K562 (cell line): Measurements from ENCODE around the gene VSIG1. TPM values are rescaled to one million over a fixed set of nuclear protein-coding genes. Genes with fewer than 3 reads are reported as not detected.

Source experiments
- CBFA2T3 ChIP-seq: fragments of 450-650 bp; IDR thresholded peaks from 2 replicates; pipeline ENCODE4 v1.6.1; 2017
- CEBPG ChIP-seq, 3 experiments: fragments of 200-800 bp in 1 of 3; sonication (Bioruptor generic) in 1 of 3; sonication (generic) in 1 of 3; formaldehyde crosslinking in 1 of 3; IDR thresholded peaks in 2 of 3; conservative IDR thresholded peaks in 1 of 3; 2 replicates each; pipeline versions ENCODE4 v1.6.1 to v1.8.0; 2016 to 2022; ENCODE audit warnings: missing compliant biosample characterization in 2 of 3, missing genetic modification characterization in 2 of 3, mild to moderate bottlenecking in 1 of 3, missing genetic modification reagents in 1 of 3
- CGGBP1 ChIP-seq: fragments of 250-450 bp; sonication (Bioruptor Pico); IDR thresholded peaks from 2 replicates; pipeline ENCODE4 v1.9.0; 2021; ENCODE audit warnings: mild to moderate bottlenecking
- DLX4 ChIP-seq: fragments of 250-450 bp; sonication (Bioruptor Pico); IDR thresholded peaks from 2 replicates; pipeline ENCODE4 v1.6.1; 2021; ENCODE audit warnings: mild to moderate bottlenecking
- DNMT1 ChIP-seq: fragments of 450-650 bp; IDR thresholded peaks from 2 replicates; pipeline ENCODE4 v1.6.1; 2016; ENCODE audit warnings: antibody characterized with exemption, mild to moderate bottlenecking
- E2F6 ChIP-seq, 2 experiments: IDR thresholded peaks; 2 replicates each; pipeline ENCODE4 v1.6.1; 2011; ENCODE audit warnings: borderline replicate concordance in 1 of 2, control low read depth in 1 of 2, low read depth in 1 of 2, low read length in 1 of 2, mild to moderate bottlenecking in 1 of 2, mixed read lengths in 1 of 2, moderate library complexity in 1 of 2; ENCODE audit not compliant: insufficient read depth in 1 of 2, insufficient read length in 1 of 2, poor library complexity in 1 of 2, severe bottlenecking in 1 of 2; ENCODE audit errors: extremely low read depth in 1 of 2
- FOXP1 ChIP-seq: sonication (generic); formaldehyde crosslinking; IDR thresholded peaks from 2 replicates; pipeline ENCODE4 v1.8.0; 2022; ENCODE audit warnings: mild to moderate bottlenecking, missing genetic modification reagents
- GABPB1 ChIP-seq: sonication (generic); formaldehyde crosslinking; IDR thresholded peaks from 2 replicates; pipeline ENCODE4 v1.8.0; 2022; ENCODE audit warnings: mild to moderate bottlenecking, missing genetic modification reagents
- GMEB1 ChIP-seq: fragments of 250-450 bp; sonication (Bioruptor Pico); IDR thresholded peaks from 2 replicates; pipeline ENCODE4 v1.4.0; 2020; ENCODE audit warnings: mild to moderate bottlenecking
- HSF4 ChIP-seq: fragments of 250-450 bp; sonication (Bioruptor Pico); IDR thresholded peaks from 2 replicates; pipeline ENCODE4 v2.1.2; 2022; ENCODE audit warnings: mild to moderate bottlenecking, moderate library complexity, borderline replicate concordance
- MTA3 ChIP-seq: fragments of 450-650 bp; formaldehyde crosslinking; IDR thresholded peaks from 2 replicates; pipeline ENCODE4 v1.6.1; 2017; ENCODE audit warnings: mild to moderate bottlenecking, borderline replicate concordance
- SMAD4 ChIP-seq: fragments of 250-450 bp; sonication (Bioruptor Pico); conservative IDR thresholded peaks from 2 replicates; pipeline ENCODE4 v1.8.0; 2021; ENCODE audit warnings: inconsistent platforms, mild to moderate bottlenecking, moderate library complexity
- STAT5A ChIP-seq: IDR thresholded peaks from 2 replicates; pipeline ENCODE4 v1.6.1; 2012; ENCODE audit warnings: low read length, inconsistent platforms, borderline replicate concordance
- TAL1 ChIP-seq: fragments of 450-650 bp; IDR thresholded peaks from 2 replicates; pipeline ENCODE4 v1.6.1; 2016; ENCODE audit warnings: mild to moderate bottlenecking
- TARDBP ChIP-seq: fragments of 450-650 bp; IDR thresholded peaks from 2 replicates; pipeline ENCODE4 v1.6.1; 2016
- TEAD1 ChIP-seq, 2 experiments: fragments of 450-650 bp in 1 of 2; sonication (generic) in 1 of 2; formaldehyde crosslinking; IDR thresholded peaks; 2 replicates each; pipeline versions ENCODE4 v1.4.0 to v1.8.0; 2020 to 2022; ENCODE audit warnings: mild to moderate bottlenecking in 2 of 2, missing genetic modification reagents in 1 of 2
- TGIF2 ChIP-seq: sonication (generic); formaldehyde crosslinking; IDR thresholded peaks from 2 replicates; pipeline ENCODE4 v1.8.1; 2022; ENCODE audit warnings: mild to moderate bottlenecking, missing genetic modification reagents, moderate library complexity
- VEZF1 ChIP-seq: fragments of 200-800 bp; sonication (Bioruptor generic); IDR thresholded peaks from 2 replicates; pipeline ENCODE4 v1.6.1; 2017; ENCODE audit warnings: missing genetic modification characterization, missing compliant biosample characterization
- ZFPM2 ChIP-seq: fragments of 250-450 bp; sonication (Bioruptor Pico); IDR thresholded peaks from 2 replicates; pipeline ENCODE4 v1.5.1; 2022; ENCODE audit warnings: mild to moderate bottlenecking
- ZNF274 ChIP-seq: IDR thresholded peaks from 2 replicates; pipeline ENCODE4 v1.6.1; 2011; ENCODE audit warnings: low read depth, mild to moderate bottlenecking, low read length, moderate library complexity, borderline replicate concordance
- ZNF324 ChIP-seq: fragments of 250-450 bp; sonication (Bioruptor Pico); IDR thresholded peaks from 2 replicates; pipeline ENCODE4 v1.4.0; 2020; ENCODE audit warnings: mild to moderate bottlenecking
- ZNF766 ChIP-seq: fragments of 200-800 bp; sonication (Bioruptor generic); conservative IDR thresholded peaks from 2 replicates; pipeline ENCODE4 v1.6.1; 2016; ENCODE audit warnings: missing genetic modification characterization, missing compliant biosample characterization
- polyA plus RNA-seq, 8 experiments: library from polyadenylated mRNA; depleted of rRNA in 4 of 8; stranded (reverse) in 5 of 8; unstranded in 3 of 8; fragments of >200 nt; fragmentation: Nextera tagmentation in 2 of 8; fragmentation: Illumina TruSeq in 1 of 8; extraction: Ambion mirVana in 2 of 8; extraction: Trizol in 1 of 8; gene quantifications; 2 replicates each; pipeline versions ENCODE4 v1.2.1 to v1.2.3, GENCODE V29; 2011 to 2014; ENCODE audit warnings: inconsistent platforms in 1 of 8, missing spikeins in 1 of 8
- total RNA-seq, 7 experiments: library from RNA; depleted of rRNA in 6 of 7; stranded (reverse); fragments of >200 nt in 6 of 7; fragmentation: Illumina TruSeq in 2 of 7; extraction: Trizol in 2 of 7; gene quantifications; 2 replicates each; pipeline versions ENCODE4 v1.2.1 to v1.2.3, GENCODE V29; 2011 to 2021; ENCODE audit warnings: low replicate concordance in 1 of 7
- TF ChIP-seq, protein P1 (sequence below): fragments of 250-450 bp; sonication (Bioruptor Pico); IDR thresholded peaks from 2 replicates; pipeline ENCODE4 v1.8.0; 2021; ENCODE audit warnings: borderline replicate concordance, mild to moderate bottlenecking, moderate library complexity; ENCODE audit not compliant: poor library complexity, severe bottlenecking

VSIG1 gene
- total and polyA plus RNA-seq, 9 of the 15 experiments (the other 6 are each of a cell fraction or from before 2014, with no cell fraction given), result not detected

- TF ChIP-seq TAL1 (peak; percentile 95), ZFPM2 (CRISPR knock-in tag) (no peak), TEAD1 (CRISPR knock-in tag; IDR thresholded peaks at IDR 0.05) (0 out of 4 replicates have a peak, but pooled peaks of 1 of the 2 experiments have one; percentile 47), FOXP1 (no peak), SMAD4 (CRISPR knock-in tag) (peak; percentile 37; the same call in 1 of the 2 replicates), VEZF1 (CRISPR knock-in tag) (no peak), DNMT1 (no peak), ZNF274 (no peak), CGGBP1 (CRISPR knock-in tag) (no peak), ZNF324 (no peak), GABPB1 (CRISPR knock-in tag) (no peak), DLX4 (CRISPR knock-in tag) (no peak), TGIF2 (CRISPR knock-in tag) (no peak), STAT5A (peak; percentile 58; the same call in 1 of the 2 replicates), HSF4 (no peak), GMEB1 (no peak), E2F6 (IDR thresholded peaks at IDR 0.05; ENCODE audit: borderline replicate concordance in 1 of 2, extremely low read depth in 1 of 2, insufficient read depth in 1 of 2, insufficient read length in 1 of 2, low read depth in 1 of 2, low read length in 1 of 2, poor library complexity in 1 of 2, severe bottlenecking in 1 of 2) (no peak), CBFA2T3 (peak; percentile 90), ZNF766 (0 out of 2 replicates have a peak, but pooled peaks have one; percentile 25), TARDBP (no peak), CEBPG (CRISPR knock-in tag; IDR thresholded peaks at IDR 0.05) (peak; percentile 29; the same call in 1 of the 2 replicates), CEBPG (tag; conservative IDR thresholded peaks at IDR 0.05 in 1 of 2, IDR thresholded peaks at IDR 0.05 in 1 of 2) (peak in 1 of 2 experiments; percentile 84; a peak in 3 of 4 replicates), MTA3 (0 out of 2 replicates have a peak, but pooled peaks have one; percentile 17)
- TF ChIP-seq, protein P1, sequence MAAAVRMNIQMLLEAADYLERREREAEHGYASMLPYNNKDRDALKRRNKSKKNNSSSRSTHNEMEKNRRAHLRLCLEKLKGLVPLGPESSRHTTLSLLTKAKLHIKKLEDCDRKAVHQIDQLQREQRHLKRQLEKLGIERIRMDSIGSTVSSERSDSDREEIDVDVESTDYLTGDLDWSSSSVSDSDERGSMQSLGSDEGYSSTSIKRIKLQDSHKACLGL (CRISPR knock-in tag), result no peak
Observed at GRCh38 chrX:108088511-108088910, 43.6 kb downstream of the VSIG1 start (continued).
